Measurements from ENCODE around the gene KRTAP4-6.
"Not testable (repeated sequence)": the region's sequence is repeated elsewhere in the genome, so short reads cannot be mapped to it uniquely, and the experiment has no call there.

Gene KRTAP4-6

DNA sequence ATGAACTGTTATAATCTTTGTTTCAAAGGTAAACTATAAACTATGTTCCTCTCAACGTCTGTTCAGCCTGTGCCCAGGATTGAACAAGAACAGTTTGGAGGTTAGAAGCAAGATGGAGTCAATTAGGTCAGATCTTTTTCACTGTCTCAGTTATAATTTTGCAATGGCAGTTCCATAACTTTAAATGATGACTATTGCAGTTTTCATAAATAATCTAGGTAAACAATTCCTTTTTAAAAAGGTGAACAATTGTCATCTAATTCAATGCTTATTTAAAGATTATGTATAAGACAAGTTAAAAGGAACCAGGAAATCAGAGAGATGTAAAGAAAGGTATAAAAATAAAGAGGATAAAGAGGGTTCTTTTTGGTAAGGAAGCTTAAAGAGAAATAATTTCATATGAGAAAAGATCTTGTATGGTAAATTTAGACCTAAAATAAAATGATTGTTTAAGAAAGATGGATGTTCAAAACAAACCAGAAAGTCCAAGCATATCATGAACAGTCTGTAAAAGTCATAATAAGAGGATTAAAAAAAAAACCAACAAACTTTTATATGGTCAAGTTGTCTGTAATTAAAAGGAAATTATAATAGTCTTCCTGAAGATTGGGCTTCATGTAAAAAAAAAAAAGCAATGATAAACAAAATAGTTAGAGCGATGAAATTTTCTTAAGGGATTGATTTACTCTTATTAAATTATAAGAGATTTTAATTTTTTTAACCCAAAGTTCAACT, 29.0 kb downstream of the KRTAP4-6 start:
- TF ChIP-seq, protein P1, sequence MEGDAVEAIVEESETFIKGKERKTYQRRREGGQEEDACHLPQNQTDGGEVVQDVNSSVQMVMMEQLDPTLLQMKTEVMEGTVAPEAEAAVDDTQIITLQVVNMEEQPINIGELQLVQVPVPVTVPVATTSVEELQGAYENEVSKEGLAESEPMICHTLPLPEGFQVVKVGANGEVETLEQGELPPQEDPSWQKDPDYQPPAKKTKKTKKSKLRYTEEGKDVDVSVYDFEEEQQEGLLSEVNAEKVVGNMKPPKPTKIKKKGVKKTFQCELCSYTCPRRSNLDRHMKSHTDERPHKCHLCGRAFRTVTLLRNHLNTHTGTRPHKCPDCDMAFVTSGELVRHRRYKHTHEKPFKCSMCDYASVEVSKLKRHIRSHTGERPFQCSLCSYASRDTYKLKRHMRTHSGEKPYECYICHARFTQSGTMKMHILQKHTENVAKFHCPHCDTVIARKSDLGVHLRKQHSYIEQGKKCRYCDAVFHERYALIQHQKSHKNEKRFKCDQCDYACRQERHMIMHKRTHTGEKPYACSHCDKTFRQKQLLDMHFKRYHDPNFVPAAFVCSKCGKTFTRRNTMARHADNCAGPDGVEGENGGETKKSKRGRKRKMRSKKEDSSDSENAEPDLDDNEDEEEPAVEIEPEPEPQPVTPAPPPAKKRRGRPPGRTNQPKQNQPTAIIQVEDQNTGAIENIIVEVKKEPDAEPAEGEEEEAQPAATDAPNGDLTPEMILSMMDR (conservative IDR thresholded peaks at IDR 0.05; ENCODE audit: low read length): no peak
- H3K4me3 ChIP-seq (ENCODE audit: low read length): no peak overlapping the region
- no peak for DNase-seq (ENCODE audit: low read depth)

GRCh38 chr17:41108728-41109386, 31.5 kb downstream of the KRTAP4-6 start:
- not testable (repeated sequence) for DNase-seq (ENCODE audit: low read depth)
- peak overlapping the region; percentile 30 for H3K4me3 ChIP-seq (ENCODE audit: low read length)

DNA sequence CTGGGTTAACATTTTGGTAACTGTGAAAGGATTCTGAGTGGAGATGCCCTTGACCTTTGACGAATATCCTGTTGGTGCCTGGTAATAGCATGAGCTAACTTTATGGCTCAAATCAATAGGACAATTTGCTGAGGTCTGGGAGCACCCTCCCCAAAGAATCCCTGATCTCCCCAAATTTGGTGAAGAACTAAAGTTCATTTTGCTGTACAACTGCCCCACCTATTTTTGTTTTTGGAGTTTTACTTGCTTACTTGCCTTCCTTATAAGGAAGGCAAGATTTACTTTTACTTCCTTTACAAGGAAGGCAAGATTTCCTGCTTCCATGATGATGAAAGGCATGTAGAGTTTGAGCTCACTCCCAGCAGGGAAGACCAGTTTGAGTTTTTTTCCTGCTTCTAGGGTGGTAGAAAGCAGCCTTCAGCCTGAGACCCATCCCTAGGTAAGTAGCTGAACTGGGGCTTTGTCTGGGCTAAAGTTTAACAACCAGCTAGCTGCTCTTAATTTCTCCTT, 32.3 kb downstream of the KRTAP4-6 start:
- DNase-seq (ENCODE audit: low read depth): peak; percentile 34
- peak overlapping the region; percentile 30 for H3K4me3 ChIP-seq (ENCODE audit: low read length)

DNA sequence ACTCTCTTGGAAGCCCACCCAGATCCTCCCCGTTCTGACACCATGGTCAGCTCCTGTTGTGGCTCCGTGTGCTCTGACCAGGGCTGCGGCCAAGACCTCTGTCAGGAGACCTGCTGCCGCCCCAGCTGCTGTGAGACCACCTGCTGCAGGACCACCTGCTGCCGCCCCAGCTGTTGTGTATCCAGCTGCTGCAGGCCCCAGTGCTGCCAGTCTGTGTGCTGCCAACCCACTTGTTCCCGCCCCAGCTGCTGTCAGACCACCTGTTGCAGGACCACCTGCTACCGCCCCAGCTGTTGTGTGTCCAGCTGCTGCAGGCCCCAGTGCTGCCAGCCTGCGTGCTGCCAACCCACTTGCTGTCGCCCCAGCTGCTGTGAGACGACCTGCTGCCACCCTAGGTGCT, 35.0 kb downstream of the KRTAP4-6 start, which contains the start of gene KRTAP4-9:
Gene KRTAP4-9, plus strand, starts transcription at position 43 of the 400 bp plus-strand sequence. Its CDS starts 0 bp downstream, at position 43.
- not testable (repeated sequence) for H3K4me3 ChIP-seq (ENCODE audit: low read length); DNase-seq (ENCODE audit: low read depth)

More for the DNA sequence above, 32.3 kb downstream of the KRTAP4-6 start:
- TF ChIP-seq, protein P1 (conservative IDR thresholded peaks at IDR 0.05; ENCODE audit: low read length): no peak

- peak; percentile 63 for DNase-seq (ENCODE audit: low read depth)
- not testable (repeated sequence) for H3K4me3 ChIP-seq (ENCODE audit: low read length)
Observed at GRCh38 chr17:41104386-41105038, 35.8 kb downstream of the KRTAP4-6 start.

GRCh38 chr17:41103896-41104295, 36.4 kb downstream of the KRTAP4-6 start:
- no peak overlapping the region for H3K4me3 ChIP-seq (ENCODE audit: low read length)
- TF ChIP-seq, protein P1 (conservative IDR thresholded peaks at IDR 0.05; ENCODE audit: low read length): no peak
- no peak for DNase-seq (ENCODE audit: low read depth)

- no peak for DNase-seq (ENCODE audit: low read depth)
- TF ChIP-seq, protein P1 (conservative IDR thresholded peaks at IDR 0.05; ENCODE audit: low read length): no peak
- H3K4me3 ChIP-seq (ENCODE audit: low read length): no peak within 1 kb of the TSS
Observed at GRCh38 chr17:41101586-41102259, 38.6 kb downstream of the KRTAP4-6 start, which contains the start of gene KRTAP4-16. Gene KRTAP4-16 (minus strand): TSS chr17:41102209. CDS start chr17:41102209, 0 bp downstream.

GRCh38 chr17:41099682-41100480, 40.5 kb downstream of the KRTAP4-6 start:
- not testable (repeated sequence) for H3K4me3 ChIP-seq (ENCODE audit: low read length)
- peak; percentile 77 for DNase-seq (ENCODE audit: low read depth)
